Trophoblast cell (in vitro differentiated cells and primary cell): Measurements from ENCODE around the gene PRKAR1A.

Experiments used
- DNase-seq, 2 donors: peaks; one replicate each; pipeline ENCODE4 v3.0.0-alpha.2; 2016
- H2AFZ ChIP-seq: 2 replicates; pipeline ENCODE4 v1.6.1; 2013; ENCODE audit warnings: low read length, moderate library complexity, mild to moderate bottlenecking; ENCODE audit not compliant: insufficient read depth, poor library complexity
- H2AK5ac ChIP-seq: 2 replicates; pipeline ENCODE4 v1.6.1; 2013; ENCODE audit warnings: mild to moderate bottlenecking, low read length
- H2BK120ac ChIP-seq: 2 replicates; pipeline ENCODE4 v1.6.1; 2013; ENCODE audit warnings: low read length, mild to moderate bottlenecking, moderate library complexity; ENCODE audit not compliant: insufficient read depth, poor library complexity
- H2BK12ac ChIP-seq: 2 replicates; pipeline ENCODE4 v1.6.1; 2013; ENCODE audit warnings: mild to moderate bottlenecking, low read length, moderate library complexity
- H2BK5ac ChIP-seq: 2 replicates; pipeline ENCODE4 v1.6.1; 2013; ENCODE audit warnings: low read length, low read depth, moderate library complexity, mild to moderate bottlenecking; ENCODE audit not compliant: poor library complexity
- H3K14ac ChIP-seq: 2 replicates; pipeline ENCODE4 v1.6.1; 2013; ENCODE audit warnings: mild to moderate bottlenecking, low read length
- H3K18ac ChIP-seq: 2 replicates; pipeline ENCODE4 v1.6.1; 2013; ENCODE audit warnings: mild to moderate bottlenecking, low read length
- H3K23ac ChIP-seq: 2 replicates; pipeline ENCODE4 v1.6.1; 2013; ENCODE audit warnings: low read length
- H3K27ac ChIP-seq: 2 replicates; pipeline ENCODE4 v1.5.1; 2013; ENCODE audit warnings: low read depth, mild to moderate bottlenecking, inconsistent platforms, low read length, moderate library complexity
- H3K27me3 ChIP-seq: 2 replicates; pipeline ENCODE4 v1.6.1; 2013; ENCODE audit warnings: inconsistent platforms, mild to moderate bottlenecking, low read length, moderate library complexity; ENCODE audit not compliant: insufficient read depth
- H3K36me3 ChIP-seq, 2 experiments: 1 replicate in 1 of 2; 2 replicates in 1 of 2; pipeline ENCODE4 v1.6.1; 2013; ENCODE audit warnings: low read length in 2 of 2, mild to moderate bottlenecking in 2 of 2, moderate library complexity in 1 of 2; ENCODE audit not compliant: insufficient read depth in 2 of 2, control insufficient read depth in 1 of 2
- H3K4ac ChIP-seq: 2 replicates; pipeline ENCODE4 v1.6.1; 2013; ENCODE audit warnings: low read depth, mild to moderate bottlenecking, low read length, moderate library complexity
- H3K4me1 ChIP-seq, 2 experiments: 1 replicate in 1 of 2; 2 replicates in 1 of 2; pipeline ENCODE4 v1.6.1; 2013; ENCODE audit warnings: low read length in 2 of 2, mild to moderate bottlenecking in 2 of 2, moderate library complexity in 1 of 2; ENCODE audit not compliant: insufficient read depth in 2 of 2, control insufficient read depth in 1 of 2
- H3K4me2 ChIP-seq: 2 replicates; pipeline ENCODE4 v1.6.1; 2013; ENCODE audit warnings: inconsistent platforms, mild to moderate bottlenecking, low read length, moderate library complexity
- H3K4me3 ChIP-seq: 2 replicates; pipeline ENCODE4 v1.5.1; 2013; ENCODE audit warnings: mild to moderate bottlenecking, low read depth, low read length, inconsistent platforms
- H3K79me1 ChIP-seq: one replicate; pipeline ENCODE4 v1.6.1; 2013; ENCODE audit warnings: low read length
- H3K79me2 ChIP-seq: 2 replicates; pipeline ENCODE4 v1.6.1; 2013; ENCODE audit warnings: low read length, mild to moderate bottlenecking; ENCODE audit not compliant: control insufficient read depth, insufficient read depth, poor library complexity
- H3K9ac ChIP-seq: 2 replicates; pipeline ENCODE4 v1.6.1; 2013; ENCODE audit warnings: mild to moderate bottlenecking, low read length
- H3K9me3 ChIP-seq: 2 replicates; pipeline ENCODE4 v1.6.1; 2013; ENCODE audit warnings: low read depth, mild to moderate bottlenecking, control low read depth, inconsistent platforms, low read length; ENCODE audit not compliant: insufficient read depth
- H4K12ac ChIP-seq: 2 replicates; pipeline ENCODE4 v1.6.1; 2013; ENCODE audit warnings: low read depth, mild to moderate bottlenecking, low read length, moderate library complexity
- H4K8ac ChIP-seq: 2 replicates; pipeline ENCODE4 v1.6.1; 2013; ENCODE audit warnings: low read depth, mild to moderate bottlenecking, low read length, moderate library complexity
- H4K91ac ChIP-seq: one replicate; pipeline ENCODE4 v1.6.1; 2013; ENCODE audit warnings: low read depth, mild to moderate bottlenecking, low read length, moderate library complexity
- WGBS: extraction: QIAGEN DNeasy Blood & Tissue Kit; methylation state at CpG from one replicate; pipeline ENCODE4 v1.1.7; 2013; ENCODE audit warnings: missing lambda C conversion rate; ENCODE audit not compliant: insufficient read length, insufficient coverage; ENCODE audit errors: extremely low coverage; 5-methylcytosine and 5-hydroxymethylcytosine counted together

The PRKAR1A gene

GRCh38 chr17:68576137-68576536, 63.9 kb downstream of the PRKAR1A start:
- H3K4me3 ChIP-seq: no peak overlapping the region
- no peaks in the 10 kb centered on the region for H3K27me3 ChIP-seq
- no peak overlapping the region for H3K4me2 ChIP-seq
- no peak overlapping the region for H3K18ac ChIP-seq
- no peak overlapping the region for H4K12ac ChIP-seq
- no peak overlapping the region for H3K9ac ChIP-seq
- H2BK12ac ChIP-seq: peak overlapping the region; percentile 37
- peaks cover 7 to 22% of the 10 kb centered on the region in 2 experiments for H3K4me1 ChIP-seq
- no peak overlapping the region for H4K8ac ChIP-seq
- no peak overlapping the region for H2BK120ac ChIP-seq
- peaks cover 3% of the 10 kb centered on the region for H3K79me1 ChIP-seq
- no CpG with 5 or more reads among the region's 2 CpGs for WGBS
- H3K79me2 ChIP-seq: peaks cover 3% of the 10 kb centered on the region
- peaks cover 2% of the 10 kb centered on the region for H3K9me3 ChIP-seq
- peak overlapping the region; percentile 20 for H4K91ac ChIP-seq
- no peak overlapping the region for H3K23ac ChIP-seq
- H2AFZ ChIP-seq: no peak overlapping the region
- no peak overlapping the region for H3K4ac ChIP-seq
- H3K36me3 ChIP-seq: no peaks in the 10 kb centered on the region
- no peak overlapping the region for H3K27ac ChIP-seq
- H2BK5ac ChIP-seq: no peak overlapping the region
- H2AK5ac ChIP-seq: no peak overlapping the region
- no peak for DNase-seq
- H3K14ac ChIP-seq: no peak overlapping the region

GRCh38 chr17:68576811-68577496, 64.7 kb downstream of the PRKAR1A start:
- Histone ChIP-seq H2AK5ac (no peak overlapping the region), H4K91ac (no peak overlapping the region), H3K4me3 (no peak overlapping the region), H3K9ac (no peak overlapping the region), H3K4me1 (peaks cover 10 to 24% of the 10 kb centered on the region in 2 experiments), H2BK120ac (no peak overlapping the region), H3K18ac (no peak overlapping the region), H3K4ac (no peak overlapping the region), H2BK12ac (no peak overlapping the region), H2BK5ac (no peak overlapping the region), H3K79me2 (peaks cover 3% of the 10 kb centered on the region), H3K4me2 (peak overlapping the region; percentile 6), H3K14ac (no peak overlapping the region), H3K9me3 (peaks cover 2% of the 10 kb centered on the region), H4K12ac (no peak overlapping the region), H3K27ac (peak overlapping the region; percentile 31), H3K27me3 (no peaks in the 10 kb centered on the region), H3K79me1 (peaks cover 3% of the 10 kb centered on the region), H2AFZ (no peak overlapping the region), H4K8ac (no peak overlapping the region), H3K23ac (no peak overlapping the region), H3K36me3 (no peaks in the 10 kb centered on the region)
- DNase-seq: peak; percentile 92 to 96
- WGBS: no CpG with 5 or more reads among the region's 8 CpGs

GRCh38 chr17:68577497-68577821, 65.2 kb downstream of the PRKAR1A start:
- Histone ChIP-seq H2BK12ac (no peak overlapping the region), H3K18ac (no peak overlapping the region), H3K9me3 (peaks cover 2% of the 10 kb centered on the region), H3K79me2 (peaks cover 3% of the 10 kb centered on the region), H3K79me1 (peaks cover 3% of the 10 kb centered on the region), H4K91ac (no peak overlapping the region), H2BK5ac (no peak overlapping the region), H4K12ac (no peak overlapping the region), H2AFZ (no peak overlapping the region), H3K27me3 (no peaks in the 10 kb centered on the region), H3K4me2 (no peak overlapping the region), H3K4ac (no peak overlapping the region), H3K4me3 (no peak overlapping the region), H4K8ac (no peak overlapping the region), H2BK120ac (no peak overlapping the region), H2AK5ac (no peak overlapping the region), H3K4me1 (peaks cover 13 to 29% of the 10 kb centered on the region in 2 experiments), H3K23ac (no peak overlapping the region), H3K14ac (no peak overlapping the region), H3K9ac (no peak overlapping the region), H3K27ac (no peak overlapping the region), H3K36me3 (no peaks in the 10 kb centered on the region)
- DNase-seq: no peak
- WGBS: no CpG with 5 or more reads among the region's 3 CpGs

- H3K4me3 ChIP-seq: no peak overlapping the region
- H3K36me3 ChIP-seq: no peaks in the 10 kb centered on the region
- no peak overlapping the region for H3K9ac ChIP-seq
- peaks cover 14 to 30% of the 10 kb centered on the region in 2 experiments for H3K4me1 ChIP-seq
- H3K27ac ChIP-seq: no peak overlapping the region
- no peak overlapping the region for H3K4me2 ChIP-seq
- no peak overlapping the region for H3K4ac ChIP-seq
- H2BK12ac ChIP-seq: no peak overlapping the region
- no peak overlapping the region for H2BK120ac ChIP-seq
- no peak overlapping the region for H4K12ac ChIP-seq
- peaks cover 3% of the 10 kb centered on the region for H3K79me1 ChIP-seq
- WGBS: no CpG with 5 or more reads among the region's 3 CpGs
- no peak overlapping the region for H4K91ac ChIP-seq
- H3K18ac ChIP-seq: no peak overlapping the region
- no peak overlapping the region for H3K14ac ChIP-seq
- no peak overlapping the region for H2BK5ac ChIP-seq
- H2AK5ac ChIP-seq: no peak overlapping the region
- peaks cover 3% of the 10 kb centered on the region for H3K79me2 ChIP-seq
- DNase-seq: no peak
- H2AFZ ChIP-seq: no peak overlapping the region
- H3K23ac ChIP-seq: no peak overlapping the region
- H4K8ac ChIP-seq: no peak overlapping the region
- H3K9me3 ChIP-seq: peaks cover 2% of the 10 kb centered on the region
- H3K27me3 ChIP-seq: no peaks in the 10 kb centered on the region
Observed at GRCh38 chr17:68578236-68578635, 66.0 kb downstream of the PRKAR1A start.
